Neural progenitor cell (in vitro differentiated cells): Measurements from ENCODE around the gene TFAP2C.
A peak's percentile ranks its signal among the peaks of the same experiment; 100 is the strongest.

ENCODE experiments used
- CTCF ChIP-seq: fragments of 200-600 bp; sonication (generic); IDR thresholded peaks from 2 replicates; pipeline ENCODE4 v1.5.1; 2017; ENCODE audit warnings: antibody characterized with exemption, mild to moderate bottlenecking
- EZH2 ChIP-seq: fragments of 200-600 bp; sonication (generic); IDR thresholded peaks from 2 replicates; pipeline ENCODE4 v1.6.1; 2017; ENCODE audit warnings: antibody characterized with exemption, mild to moderate bottlenecking, moderate library complexity
- EZH2phosphoT487 ChIP-seq: fragments of 200-600 bp; sonication (generic); IDR thresholded peaks from 2 replicates; pipeline ENCODE4 v1.6.1; 2017; ENCODE audit warnings: antibody characterized with exemption

- TF ChIP-seq CTCF (no peak), EZH2phosphoT487 (peak; percentile 79), EZH2 (peak; percentile 72)
Observed at GRCh38 chr20:56624786-56625681, 4.1 kb upstream of the TFAP2C start.
